ENCODE data around the gene TBC1D2B.
"Not testable (repeated sequence)": the region's sequence is repeated elsewhere in the genome, so short reads cannot be mapped to it uniquely, and the experiment has no call there.

The TBC1D2B gene

DNA sequence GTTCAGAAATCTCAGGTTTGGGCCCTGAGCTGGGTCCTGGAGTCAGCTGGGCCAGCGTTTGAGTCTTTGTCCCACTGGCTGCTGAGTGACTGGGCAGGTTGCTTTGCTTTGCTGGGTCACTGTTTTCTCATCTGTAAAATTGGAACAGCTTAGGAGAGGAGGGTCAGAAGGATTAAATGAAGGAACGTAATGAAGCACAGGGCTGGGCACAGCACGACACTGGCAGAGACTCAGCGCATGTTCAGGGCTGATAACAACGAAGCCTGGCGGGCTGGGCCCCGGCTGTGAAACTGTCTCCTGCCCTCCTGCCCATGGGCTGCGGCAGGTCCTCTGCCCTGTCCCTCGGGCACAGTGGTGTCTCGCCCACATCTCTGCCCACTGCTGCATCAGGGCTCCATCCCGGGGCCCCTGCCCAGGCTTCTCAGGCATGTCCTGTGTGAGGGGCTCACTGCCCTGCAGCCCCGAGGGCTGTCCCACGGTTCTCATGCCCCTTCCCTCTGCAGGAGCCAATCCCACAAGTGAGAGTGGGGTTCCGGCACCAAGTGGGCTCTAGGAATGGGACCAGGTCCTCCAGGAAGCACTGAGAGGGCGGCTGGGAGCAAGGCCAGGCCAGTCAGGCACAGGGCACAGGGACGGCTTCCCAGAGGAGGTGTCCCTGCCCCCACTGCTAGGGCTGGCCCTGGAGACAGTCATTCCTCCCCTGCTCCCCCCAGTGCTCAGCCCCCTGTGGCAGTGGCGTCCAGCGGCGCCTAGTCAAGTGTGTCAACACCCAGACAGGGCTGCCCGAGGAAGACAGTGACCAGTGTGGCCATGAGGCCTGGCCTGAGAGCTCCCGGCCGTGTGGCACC lies 88.0 kb downstream of the TBC1D2B start:
- Histone ChIP-seq H3F3A (ENCODE audit: insufficient read depth) (no peaks in the 10 kb centered on the region), H3K9me2 (replicated peaks; ENCODE audit: insufficient read depth, low read length) (no peaks in the 10 kb centered on the region), H3K9me3 (ENCODE audit: insufficient read depth, low read length) (no peaks in the 10 kb centered on the region), H3K27ac (ENCODE audit: low read depth, low read length) (no peak overlapping the region), H3K4me3 (ENCODE audit: insufficient read depth, low read length, poor library complexity, severe bottlenecking) (no peak overlapping the region), H3K27me3 (ENCODE audit: low read length) (no peaks in the 10 kb centered on the region), H3K79me2 (ENCODE audit: insufficient read depth, low read length) (no peaks in the 10 kb centered on the region), H3K36me3 (ENCODE audit: low read length) (no peaks in the 10 kb centered on the region), H4K20me1 (ENCODE audit: low read depth, low read length) (no peaks in the 10 kb centered on the region), H3K9ac (ENCODE audit: low read length) (no peak overlapping the region), H3K4me2 (ENCODE audit: low read depth, low read length, poor library complexity, severe bottlenecking) (no peak overlapping the region), H2AFZ (ENCODE audit: low read depth, low read length, severe bottlenecking) (no peak overlapping the region)
- TF ChIP-seq, protein P1, sequence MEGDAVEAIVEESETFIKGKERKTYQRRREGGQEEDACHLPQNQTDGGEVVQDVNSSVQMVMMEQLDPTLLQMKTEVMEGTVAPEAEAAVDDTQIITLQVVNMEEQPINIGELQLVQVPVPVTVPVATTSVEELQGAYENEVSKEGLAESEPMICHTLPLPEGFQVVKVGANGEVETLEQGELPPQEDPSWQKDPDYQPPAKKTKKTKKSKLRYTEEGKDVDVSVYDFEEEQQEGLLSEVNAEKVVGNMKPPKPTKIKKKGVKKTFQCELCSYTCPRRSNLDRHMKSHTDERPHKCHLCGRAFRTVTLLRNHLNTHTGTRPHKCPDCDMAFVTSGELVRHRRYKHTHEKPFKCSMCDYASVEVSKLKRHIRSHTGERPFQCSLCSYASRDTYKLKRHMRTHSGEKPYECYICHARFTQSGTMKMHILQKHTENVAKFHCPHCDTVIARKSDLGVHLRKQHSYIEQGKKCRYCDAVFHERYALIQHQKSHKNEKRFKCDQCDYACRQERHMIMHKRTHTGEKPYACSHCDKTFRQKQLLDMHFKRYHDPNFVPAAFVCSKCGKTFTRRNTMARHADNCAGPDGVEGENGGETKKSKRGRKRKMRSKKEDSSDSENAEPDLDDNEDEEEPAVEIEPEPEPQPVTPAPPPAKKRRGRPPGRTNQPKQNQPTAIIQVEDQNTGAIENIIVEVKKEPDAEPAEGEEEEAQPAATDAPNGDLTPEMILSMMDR (IDR thresholded peaks at IDR 0.05; ENCODE audit: insufficient read depth, low read length, poor library complexity, severe bottlenecking), result no peak
- no peak for TF ChIP-seq EZH2phosphoT487 (conservative IDR thresholded peaks at IDR 0.05; ENCODE audit: low read length)

DNA sequence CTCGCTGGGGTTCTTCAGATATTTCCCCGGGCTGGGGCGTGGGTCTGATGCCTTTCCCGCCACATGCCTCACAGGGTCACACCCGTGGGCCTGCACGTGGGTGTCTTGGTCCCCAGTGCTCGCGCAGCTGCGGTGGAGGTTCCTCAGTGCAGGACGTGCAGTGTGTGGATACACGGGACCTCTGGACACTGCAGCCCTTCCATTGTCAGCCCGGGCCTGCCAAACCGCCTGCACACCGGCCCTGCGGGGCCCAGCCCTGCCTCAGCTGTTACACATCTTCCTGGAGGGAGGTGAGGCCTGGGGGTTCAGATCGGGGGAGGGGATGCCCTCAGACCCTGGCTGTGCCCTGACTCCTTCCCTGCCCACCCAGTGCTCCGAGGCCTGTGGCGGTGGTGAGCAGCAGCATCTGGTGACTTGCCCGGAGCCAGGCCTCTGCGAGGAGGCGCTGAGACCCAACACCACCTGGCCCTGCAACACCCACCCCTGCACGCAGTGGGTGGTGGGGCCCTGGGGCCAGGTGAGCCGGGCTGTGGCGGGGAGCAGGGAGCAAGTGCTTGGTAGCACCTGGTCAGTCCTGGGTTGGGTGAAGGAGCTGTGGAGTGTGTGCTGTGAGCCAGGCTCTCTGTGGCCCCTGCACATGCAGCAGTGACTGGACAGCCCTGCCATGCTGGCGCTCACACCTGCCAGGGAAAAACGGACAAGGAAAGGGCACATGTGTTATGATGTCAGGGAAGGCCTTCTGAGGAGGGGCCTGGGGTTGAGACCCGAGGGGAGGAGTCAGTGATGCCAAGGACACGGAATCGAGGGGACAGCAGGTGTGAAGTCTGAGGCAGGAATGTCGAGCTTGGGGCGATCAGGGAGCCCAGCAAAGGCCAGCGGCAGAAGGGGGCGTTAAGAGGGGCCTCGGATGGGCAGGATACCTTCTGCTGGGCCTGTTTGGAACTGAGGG lies 88.9 kb downstream of the TBC1D2B start:
- no peaks in the 10 kb centered on the region for H4K20me1 ChIP-seq (ENCODE audit: low read depth, low read length)
- no peak overlapping the region for H3K9ac ChIP-seq (ENCODE audit: low read length)
- no peaks in the 10 kb centered on the region for H3K9me2 ChIP-seq (replicated peaks; ENCODE audit: insufficient read depth, low read length)
- H3K4me2 ChIP-seq (ENCODE audit: low read depth, low read length, poor library complexity, severe bottlenecking), result no peak overlapping the region
- no peaks in the 10 kb centered on the region for H3K27me3 ChIP-seq (ENCODE audit: low read length)
- H3F3A ChIP-seq (ENCODE audit: insufficient read depth), result no peaks in the 10 kb centered on the region
- H2AFZ ChIP-seq (ENCODE audit: low read depth, low read length, severe bottlenecking), result no peak overlapping the region
- TF ChIP-seq, protein P1 (IDR thresholded peaks at IDR 0.05; ENCODE audit: insufficient read depth, low read length, poor library complexity, severe bottlenecking), result no peak
- TF ChIP-seq EZH2phosphoT487 (conservative IDR thresholded peaks at IDR 0.05; ENCODE audit: low read length), result no peak
- no peaks in the 10 kb centered on the region for H3K79me2 ChIP-seq (ENCODE audit: insufficient read depth, low read length)
- no peak overlapping the region for H3K4me3 ChIP-seq (ENCODE audit: insufficient read depth, low read length, poor library complexity, severe bottlenecking)
- no peak overlapping the region for H3K27ac ChIP-seq (ENCODE audit: low read depth, low read length)
- no peaks in the 10 kb centered on the region for H3K36me3 ChIP-seq (ENCODE audit: low read length)
- H3K9me3 ChIP-seq (ENCODE audit: insufficient read depth, low read length), result no peaks in the 10 kb centered on the region

DNA sequence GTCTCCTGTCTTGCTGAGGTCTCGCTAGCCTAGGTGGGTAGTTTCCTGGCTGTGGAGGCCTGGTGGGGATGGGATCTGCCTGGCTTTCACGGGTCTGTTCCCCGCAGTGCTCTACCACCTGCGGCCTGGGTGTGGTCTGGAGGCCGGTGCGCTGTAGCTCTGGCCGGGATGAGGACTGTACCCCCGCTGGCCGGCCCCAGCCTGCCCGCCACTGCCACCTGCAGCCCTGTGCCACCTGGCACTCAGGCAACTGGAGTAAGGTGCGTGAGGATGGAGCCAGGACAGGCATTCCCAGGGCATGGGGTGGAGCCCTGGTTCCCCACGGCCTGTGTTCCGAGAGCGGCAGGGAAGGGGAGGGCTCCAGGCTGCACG lies 89.8 kb downstream of the TBC1D2B start:
- H3K36me3 ChIP-seq (ENCODE audit: low read length); H3K79me2 ChIP-seq (ENCODE audit: insufficient read depth, low read length); H2AFZ ChIP-seq (ENCODE audit: low read depth, low read length, severe bottlenecking); H3K4me2 ChIP-seq (ENCODE audit: low read depth, low read length, poor library complexity, severe bottlenecking); H3K9ac ChIP-seq (ENCODE audit: low read length); H3K9me3 ChIP-seq (ENCODE audit: insufficient read depth, low read length); H4K20me1 ChIP-seq (ENCODE audit: low read depth, low read length); H3K9me2 ChIP-seq (replicated peaks; ENCODE audit: insufficient read depth, low read length); H3K4me3 ChIP-seq (ENCODE audit: insufficient read depth, low read length, poor library complexity, severe bottlenecking); H3K27me3 ChIP-seq (ENCODE audit: low read length); H3K27ac ChIP-seq (ENCODE audit: low read depth, low read length); H3F3A ChIP-seq (ENCODE audit: insufficient read depth): not testable (repeated sequence)

Data from SU-DHL-6 (cell line).